ENCODE results near the gene MUC15.

Gene MUC15

GRCh38 chr11:26573896-26574295 lies 1.8 kb upstream of the MUC15 start:
- no peak for DNase-seq

- no peak for DNase-seq
Measured at GRCh38 chr11:26572770-26573402, 823 bp upstream of the MUC15 start.

GRCh38 chr11:26569646-26570045 lies 2.4 kb downstream of the MUC15 start:
- no peak for DNase-seq

- DNase-seq, result no peak
Measured at GRCh38 chr11:26558190-26558589, 13.9 kb downstream of the MUC15 start.

- no peak for DNase-seq
Measured at GRCh38 chr11:26557666-26558065, 14.4 kb downstream of the MUC15 start.

DNA sequence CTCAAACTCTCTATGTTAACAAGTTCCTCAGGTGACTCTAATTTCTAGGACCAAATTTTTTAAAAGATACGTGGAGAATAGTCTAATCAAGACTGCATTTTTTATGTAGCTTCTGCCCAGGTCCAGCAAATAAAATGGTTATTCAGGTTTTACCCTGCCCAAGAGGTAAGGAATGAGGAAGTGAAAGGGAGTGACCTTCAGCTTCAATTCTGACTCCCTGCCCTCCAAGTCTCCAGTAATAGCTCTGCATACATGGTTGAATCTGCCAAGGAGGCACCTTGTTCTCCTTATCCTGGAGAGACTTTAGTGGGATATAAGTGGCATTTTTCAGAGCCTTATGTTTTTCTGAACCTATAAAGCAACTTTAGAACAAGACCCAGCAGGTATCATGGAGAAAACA lies 15.5 kb downstream of the MUC15 start:
- DNase-seq, result no peak

- DNase-seq, result no peak
Measured at GRCh38 chr11:26554455-26554854, 17.6 kb downstream of the MUC15 start.

DNA sequence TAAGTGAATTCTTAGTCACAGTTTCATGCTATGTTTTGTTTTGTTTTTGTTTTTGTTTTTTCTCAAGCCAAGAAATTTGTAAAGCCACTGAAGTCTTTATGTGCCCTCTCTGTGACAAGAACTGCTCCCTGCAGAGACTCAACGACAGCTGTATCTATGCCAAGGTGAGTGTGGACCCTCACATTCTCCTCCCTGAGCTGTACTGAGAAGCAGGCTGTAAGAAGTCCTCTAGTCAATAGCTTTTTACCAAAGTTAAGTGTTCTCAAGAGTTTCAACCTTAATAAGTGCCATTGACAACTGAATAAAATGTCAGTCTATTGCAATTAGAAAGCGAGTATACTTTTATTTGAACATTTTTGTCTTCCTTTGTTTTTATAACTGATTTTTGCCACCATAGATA lies 18.9 kb downstream of the MUC15 start:
- no peak for DNase-seq

- no peak for DNase-seq
Measured at GRCh38 chr11:26551186-26551801, 20.8 kb downstream of the MUC15 start.

GRCh38 chr11:26550022-26550421 lies 22.0 kb downstream of the MUC15 start:
- DNase-seq, result no peak

DNA sequence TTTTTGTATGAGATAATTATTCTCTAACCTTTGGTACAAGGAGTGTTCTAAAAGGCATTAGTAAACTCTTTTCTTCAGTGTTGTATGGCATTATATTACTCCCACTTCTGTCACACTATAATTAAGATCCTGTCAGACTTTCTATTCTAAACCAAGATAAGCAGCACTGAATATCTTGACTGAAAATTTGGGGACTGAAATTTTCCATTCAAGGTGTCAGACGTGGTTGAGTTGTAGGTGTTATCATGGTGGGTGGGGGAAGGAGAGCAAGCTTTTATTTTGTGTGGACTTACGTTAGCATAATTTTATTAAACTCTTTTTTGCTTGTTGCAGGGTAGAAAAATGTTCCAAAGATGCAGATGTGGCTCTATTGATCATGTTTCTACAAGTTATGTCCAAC lies 22.9 kb downstream of the MUC15 start:
- DNase-seq, result no peak

- no peak for DNase-seq
Measured at GRCh38 chr11:26541870-26542269, 30.2 kb downstream of the MUC15 start.

GRCh38 chr11:26539517-26539916 lies 32.5 kb downstream of the MUC15 start:
- DNase-seq, result no peak

GRCh38 chr11:26537341-26537740 lies 34.7 kb downstream of the MUC15 start:
- DNase-seq, result no peak

DNA sequence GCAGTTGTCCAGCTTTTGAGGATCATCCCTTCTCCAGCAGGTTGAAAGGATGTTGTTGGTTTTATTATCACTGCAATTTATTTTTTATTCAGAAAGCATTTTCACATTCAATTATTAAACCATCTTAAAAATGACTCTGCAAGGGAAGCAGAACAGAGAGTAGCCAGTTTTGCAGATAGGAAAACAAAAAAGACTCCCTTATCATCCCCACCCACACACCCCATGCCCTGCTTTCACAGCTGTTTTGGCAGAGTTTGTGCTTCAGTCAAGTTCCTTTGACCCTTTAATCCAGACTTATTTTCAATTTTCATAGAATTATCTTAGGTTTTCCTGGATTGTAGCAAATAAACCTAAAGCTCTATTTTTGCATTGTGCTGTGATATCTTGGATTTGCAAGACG lies 44.4 kb downstream of the MUC15 start:
- no peak for DNase-seq

GRCh38 chr11:26522912-26523610 lies 49.0 kb downstream of the MUC15 start:
- DNase-seq, result no peak

DNA sequence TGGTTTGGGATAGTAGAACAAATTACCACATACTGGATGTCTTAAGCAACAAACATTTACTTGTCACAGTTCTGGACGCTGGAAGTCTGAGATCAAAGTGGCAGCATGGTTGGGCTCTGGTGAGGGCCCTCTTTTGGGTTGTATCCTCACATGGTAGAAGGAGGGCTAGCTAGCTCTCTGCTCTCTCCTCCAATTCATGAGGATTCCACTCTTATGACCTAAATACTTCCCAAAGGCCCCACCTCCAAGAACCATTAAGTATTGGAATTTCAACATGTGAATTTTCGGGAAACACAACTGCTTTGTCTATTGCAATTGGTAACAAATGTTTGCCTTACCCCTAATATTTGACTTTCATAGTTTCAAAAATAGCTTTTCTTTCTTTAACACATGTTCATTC lies 52.6 kb downstream of the MUC15 start:
- DNase-seq, result no peak

GRCh38 chr11:26512196-26512595 lies 59.9 kb downstream of the MUC15 start:
- no peak for DNase-seq

DNA sequence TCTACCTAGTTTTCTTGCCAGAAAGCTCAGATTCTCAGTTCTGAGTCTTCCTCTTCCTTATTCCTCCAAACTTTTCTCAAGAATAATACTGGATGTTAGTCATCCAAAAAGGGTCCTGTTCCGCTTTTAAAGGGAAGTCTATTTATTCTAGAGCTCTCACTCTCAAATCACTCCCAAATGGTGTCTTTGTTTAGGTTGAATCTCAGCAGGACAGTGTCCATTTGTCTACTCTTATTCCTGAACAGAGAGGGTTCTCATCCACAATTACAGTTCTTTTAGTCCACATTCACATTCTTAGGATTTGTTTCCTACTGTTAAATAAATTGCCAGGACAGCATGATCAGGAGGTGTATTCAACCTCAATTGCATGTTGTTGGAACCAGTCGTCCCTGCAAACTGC lies 61.3 kb downstream of the MUC15 start:
- DNase-seq, result no peak

GRCh38 chr11:26510164-26510563 lies 61.9 kb downstream of the MUC15 start:
- no peak for DNase-seq
